HUES48 (cell line): ENCODE data around the gene CLASP1.
"Not testable (repeated sequence)": the region's sequence is repeated elsewhere in the genome, so short reads cannot be mapped to it uniquely, and the experiment has no call there.

Experiments used
- H3K27ac ChIP-seq: one replicate; pipeline ENCODE4 v1.7.0; 2013; ENCODE audit warnings: low read depth, low read length, inconsistent platforms
- H3K27me3 ChIP-seq: 2 replicates; pipeline ENCODE4 v1.6.1; 2013; ENCODE audit warnings: mild to moderate bottlenecking, low read length; ENCODE audit not compliant: control insufficient read depth, insufficient read depth
- H3K36me3 ChIP-seq: 2 replicates; pipeline ENCODE4 v1.6.1; 2013; ENCODE audit warnings: low read length; ENCODE audit not compliant: control insufficient read depth, insufficient read depth
- H3K4me1 ChIP-seq: 2 replicates; pipeline ENCODE4 v1.6.1; 2013; ENCODE audit warnings: mild to moderate bottlenecking, low read length; ENCODE audit not compliant: control insufficient read depth, insufficient read depth
- H3K4me3 ChIP-seq: 2 replicates; pipeline ENCODE4 v1.5.1; 2013; ENCODE audit warnings: mild to moderate bottlenecking, low read depth, low read length
- H3K9ac ChIP-seq: 2 replicates; pipeline ENCODE4 v1.6.1; 2013; ENCODE audit warnings: mild to moderate bottlenecking, low read depth, low read length, moderate library complexity
- H3K9me3 ChIP-seq: 2 replicates; pipeline ENCODE4 v1.6.1; 2013; ENCODE audit warnings: low read length; ENCODE audit not compliant: control insufficient read depth, insufficient read depth

The CLASP1 gene

DNA sequence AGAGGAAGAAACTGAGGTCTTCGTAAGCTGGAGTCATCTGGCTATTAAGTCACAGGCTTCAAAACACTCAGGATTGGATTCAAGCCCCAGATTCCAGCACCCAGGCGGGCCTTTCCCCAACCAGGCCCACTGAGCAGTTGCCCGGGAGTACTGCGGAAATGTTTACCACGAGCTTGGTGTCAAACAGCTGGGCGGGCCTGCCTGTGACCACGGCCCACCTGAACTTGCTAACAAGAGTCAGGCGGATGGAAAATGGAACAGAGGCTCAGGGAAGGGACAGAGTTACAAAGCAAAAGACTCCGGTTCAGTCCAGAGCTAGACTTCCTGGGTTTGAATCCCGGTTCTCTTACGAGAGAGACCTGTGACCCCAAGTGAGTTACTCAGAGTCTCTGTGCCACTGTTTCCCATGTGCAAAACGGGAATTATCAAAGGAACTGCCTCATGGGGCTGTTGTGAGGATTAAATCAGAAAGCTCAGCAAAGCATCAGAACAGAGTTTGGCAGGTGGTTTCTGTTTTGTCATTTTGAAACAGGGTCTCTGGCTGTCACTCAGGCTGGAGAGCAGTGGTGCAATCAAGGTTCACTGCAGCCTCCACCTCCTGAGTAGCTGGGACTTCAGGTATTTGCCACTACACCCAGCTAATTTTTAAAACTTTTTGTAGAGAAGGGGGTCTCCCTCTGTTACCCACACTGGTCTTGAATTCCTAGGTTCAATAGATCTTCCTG is 315.3 kb downstream of the CLASP1 start:
- peaks cover 18% of the 10 kb centered on the region for H3K4me1 ChIP-seq
- H3K9me3 ChIP-seq: no peaks in the 10 kb centered on the region
- no peaks in the 10 kb centered on the region for H3K27me3 ChIP-seq
- no peak overlapping the region for H3K4me3 ChIP-seq
- H3K9ac ChIP-seq: no peak overlapping the region
- H3K27ac ChIP-seq: no peak overlapping the region
- H3K36me3 ChIP-seq: no peaks in the 10 kb centered on the region

GRCh38 chr2:121333231-121333630 is 316.0 kb downstream of the CLASP1 start:
- Histone ChIP-seq H3K36me3 (no peaks in the 10 kb centered on the region), H3K4me1 (peaks cover 18% of the 10 kb centered on the region), H3K9me3 (no peaks in the 10 kb centered on the region), H3K9ac (no peak overlapping the region), H3K27ac (no peak overlapping the region), H3K27me3 (no peaks in the 10 kb centered on the region), H3K4me3 (no peak overlapping the region)

DNA sequence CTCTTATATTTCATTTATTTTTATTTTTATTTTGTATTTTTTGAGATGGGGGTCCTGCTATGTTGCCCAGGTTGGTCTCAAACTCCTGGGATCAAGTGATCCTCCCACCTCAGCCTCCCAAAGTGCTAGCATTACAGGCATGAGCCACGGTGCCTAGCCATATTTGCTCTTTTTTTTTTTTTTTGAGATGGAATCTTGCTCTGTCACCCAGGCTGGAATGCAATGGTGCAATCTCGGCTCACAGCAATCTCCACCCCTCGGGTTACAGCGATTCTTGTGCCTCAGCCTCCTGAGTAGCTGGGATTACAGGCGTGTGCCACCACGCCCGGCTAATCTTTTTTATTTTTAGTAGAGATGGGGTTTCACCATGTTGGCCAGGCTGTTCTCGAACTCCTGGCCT is 317.9 kb downstream of the CLASP1 start:
- not testable (repeated sequence) for H3K27me3 ChIP-seq

GRCh38 chr2:121330921-121331320 is 318.3 kb downstream of the CLASP1 start:
- Histone ChIP-seq H3K9ac (no peak overlapping the region), H3K4me3 (no peak overlapping the region), H3K9me3 (no peaks in the 10 kb centered on the region), H3K27ac (no peak overlapping the region), H3K36me3 (no peaks in the 10 kb centered on the region), H3K27me3 (no peaks in the 10 kb centered on the region), H3K4me1 (peaks cover 8% of the 10 kb centered on the region)

More for the DNA sequence above, 317.9 kb downstream of the CLASP1 start:
- not testable (repeated sequence) for H3K9me3 ChIP-seq, H3K27ac ChIP-seq, H3K9ac ChIP-seq, H3K4me3 ChIP-seq, H3K36me3 ChIP-seq
- H3K4me1 ChIP-seq: peaks cover 12% of the 10 kb centered on the region

DNA sequence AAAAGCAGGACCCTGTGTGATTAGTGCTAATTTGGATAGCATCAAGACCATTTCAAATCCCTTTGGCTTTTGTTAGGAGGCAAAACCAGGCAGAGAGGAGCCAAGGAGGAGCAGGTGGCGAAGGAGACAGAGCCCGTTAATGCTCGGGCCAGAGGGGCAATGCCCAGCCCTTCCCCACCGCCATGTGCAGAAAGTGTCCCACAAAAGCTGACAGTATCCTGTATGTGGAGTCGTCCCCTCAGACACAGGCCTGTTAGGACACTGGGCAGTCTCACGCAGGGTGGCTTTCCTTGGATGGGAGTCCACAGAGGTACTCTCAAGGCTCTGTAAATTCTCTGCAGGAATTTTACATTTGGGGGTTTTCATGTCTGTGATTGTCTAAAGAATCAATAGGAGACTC is 319.5 kb downstream of the CLASP1 start:
- Histone ChIP-seq H3K9me3 (no peaks in the 10 kb centered on the region), H3K4me3 (no peak overlapping the region), H3K27ac (no peak overlapping the region), H3K36me3 (no peaks in the 10 kb centered on the region), H3K9ac (no peak overlapping the region), H3K27me3 (no peaks in the 10 kb centered on the region), H3K4me1 (no peaks in the 10 kb centered on the region)

- no peaks in the 10 kb centered on the region for H3K4me1 ChIP-seq
- no peak overlapping the region for H3K4me3 ChIP-seq
- no peaks in the 10 kb centered on the region for H3K27me3 ChIP-seq
- no peak overlapping the region for H3K9ac ChIP-seq
- H3K36me3 ChIP-seq: no peaks in the 10 kb centered on the region
- H3K9me3 ChIP-seq: no peaks in the 10 kb centered on the region
- H3K27ac ChIP-seq: no peak overlapping the region
Measured at GRCh38 chr2:121326628-121327027, 322.6 kb downstream of the CLASP1 start.

GRCh38 chr2:121324601-121325000 is 324.7 kb downstream of the CLASP1 start:
- H3K9ac ChIP-seq: no peak overlapping the region
- H3K27ac ChIP-seq: no peak overlapping the region
- H3K36me3 ChIP-seq: no peaks in the 10 kb centered on the region
- H3K4me3 ChIP-seq: no peak overlapping the region
- no peaks in the 10 kb centered on the region for H3K27me3 ChIP-seq
- no peaks in the 10 kb centered on the region for H3K9me3 ChIP-seq
- no peaks in the 10 kb centered on the region for H3K4me1 ChIP-seq

DNA sequence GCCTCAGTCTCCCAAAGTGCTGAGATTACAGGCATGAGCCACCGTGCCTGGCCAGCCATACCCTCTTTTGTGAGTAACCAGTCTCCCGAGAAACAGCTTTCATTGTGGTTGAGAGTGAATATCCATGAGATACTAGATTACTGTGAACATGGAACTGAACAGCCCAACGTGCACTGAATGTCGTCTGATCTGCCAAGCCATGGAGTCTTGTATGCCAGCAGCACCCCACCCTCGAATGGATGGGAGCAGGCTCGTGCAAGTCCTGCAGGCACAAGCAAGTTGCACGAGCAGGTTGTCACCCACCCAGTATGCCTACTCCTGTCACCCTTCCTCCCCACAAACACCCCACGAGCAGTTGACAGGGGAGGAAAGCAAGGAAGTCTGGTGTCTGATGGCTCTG is 327.8 kb downstream of the CLASP1 start:
- Histone ChIP-seq H3K9ac (no peak overlapping the region), H3K4me1 (no peaks in the 10 kb centered on the region), H3K9me3 (no peaks in the 10 kb centered on the region), H3K27me3 (no peaks in the 10 kb centered on the region), H3K27ac (no peak overlapping the region), H3K4me3 (no peak overlapping the region), H3K36me3 (no peaks in the 10 kb centered on the region)

DNA sequence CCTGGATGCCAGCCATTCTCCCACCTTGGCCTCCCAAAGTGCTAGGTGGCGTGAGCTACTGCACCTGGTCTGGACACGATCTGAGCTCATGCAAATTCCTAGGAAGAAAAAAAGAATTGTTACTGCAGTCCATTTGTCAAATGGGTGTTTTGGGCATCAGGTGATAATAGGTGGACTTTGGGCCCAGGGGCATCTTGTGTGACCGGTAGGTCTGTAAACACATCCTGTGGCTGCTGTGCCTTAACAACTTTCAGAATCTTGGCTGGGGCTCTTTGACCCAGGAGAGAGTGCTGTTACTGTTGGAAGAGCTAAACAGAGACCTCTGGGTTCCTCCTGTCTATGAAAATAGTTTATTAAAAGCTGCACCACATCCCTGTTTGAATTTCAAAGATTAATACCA is 329.3 kb downstream of the CLASP1 start:
- Histone ChIP-seq H3K4me1 (no peaks in the 10 kb centered on the region), H3K27me3 (no peaks in the 10 kb centered on the region), H3K4me3 (no peak overlapping the region), H3K9ac (no peak overlapping the region), H3K9me3 (no peaks in the 10 kb centered on the region), H3K36me3 (no peaks in the 10 kb centered on the region), H3K27ac (no peak overlapping the region)

GRCh38 chr2:121316986-121317385 is 332.3 kb downstream of the CLASP1 start:
- Histone ChIP-seq H3K9me3 (no peaks in the 10 kb centered on the region), H3K36me3 (no peaks in the 10 kb centered on the region), H3K27me3 (no peaks in the 10 kb centered on the region), H3K27ac (no peak overlapping the region), H3K4me1 (no peaks in the 10 kb centered on the region), H3K4me3 (no peak overlapping the region), H3K9ac (no peak overlapping the region)

DNA sequence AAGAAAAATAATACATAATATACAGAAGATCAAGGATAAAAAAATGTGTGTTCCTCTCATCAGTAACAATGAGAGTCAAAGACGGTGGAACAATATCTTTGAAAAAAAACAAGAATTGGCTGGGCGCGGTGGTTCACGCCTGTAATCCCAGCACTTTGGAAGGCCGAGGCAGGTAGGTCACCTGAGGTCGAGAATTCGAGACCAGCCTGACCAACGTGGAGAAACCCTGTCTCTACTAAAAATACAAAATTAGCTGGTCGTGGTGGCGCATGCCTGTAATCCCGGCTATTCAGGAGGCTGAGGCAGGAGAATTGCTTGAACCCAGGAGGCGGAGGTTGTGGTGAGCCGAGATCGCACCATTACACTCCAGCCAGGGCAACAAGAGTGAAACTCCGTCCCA is 335.6 kb downstream of the CLASP1 start:
- H3K9ac ChIP-seq, H3K9me3 ChIP-seq, H3K4me1 ChIP-seq, H3K36me3 ChIP-seq, H3K27me3 ChIP-seq, H3K4me3 ChIP-seq, H3K27ac ChIP-seq: not testable (repeated sequence)
